ENCODE measurements around the gene HIVEP3. TPM values are rescaled to one million over a fixed set of nuclear protein-coding genes. Genes with fewer than 3 reads are reported as not detected.

Gene HIVEP3
- total and polyA plus RNA-seq, 2 donors (not counting 1 experiment from before 2014, with no cell fraction given) = 2.0 to 5.1 TPM

GRCh38 chr1:41768583-41768982, 150.1 kb downstream of the HIVEP3 start:
- Mint-ChIP-seq H3K27me3 (no peaks in the 10 kb centered on the region), H3K4me3 (no peak overlapping the region), H3K4me1 (peaks cover 66% of the 10 kb centered on the region), H3K27ac (no peak overlapping the region), H3K9me3 (ENCODE audit: insufficient read depth) (no peaks in the 10 kb centered on the region)
- intact Hi-C loops (cut with micrococcal nuclease) = loop anchor here (10.0 kb wide), 1 partner anchor 126 kb away; no protein-coding TSS in a partner anchor
- Histone ChIP-seq H3K27me3 (replicated peaks in 1 of 4; ENCODE audit: control extremely low read depth in 1 of 4, control insufficient read depth in 3 of 4, insufficient read depth in 4 of 4, low read length in 3 of 4) (no peaks in the 10 kb centered on the region), H2AFZ (ENCODE audit: insufficient read depth, low read depth, low read length, poor library complexity, severe bottlenecking) (no peak overlapping the region), H3K9me3 (ENCODE audit: control extremely low read depth in 1 of 3, control insufficient read depth in 2 of 3, insufficient read depth in 1 of 3, low read length in 2 of 3) (no peaks in the 10 kb centered on the region), H3K27ac (ENCODE audit: low read length in 2 of 2) (no peak overlapping the region), H3K79me2 (ENCODE audit: control insufficient read depth, insufficient read depth, low read length) (no peaks in the 10 kb centered on the region), H3K9ac (ENCODE audit: low read length) (no peak overlapping the region), H3K4me1 (ENCODE audit: control insufficient read depth in 2 of 2, insufficient read depth in 2 of 2, low read length in 2 of 2) (peaks cover 51 to 57% of the 10 kb centered on the region in 2 donors), H3K36me3 (replicated peaks in 1 of 2; ENCODE audit: control extremely low read depth in 1 of 2, control insufficient read depth in 1 of 2, extremely low read depth in 1 of 2, insufficient read depth in 2 of 2, low read length in 1 of 2) (no peaks in the 10 kb centered on the region), H3K4me2 (replicated peaks; ENCODE audit: low read depth, low read length, poor library complexity, severe bottlenecking) (peak overlapping the region; percentile 40), H4K20me1 (ENCODE audit: control insufficient read depth, insufficient read depth, low read length, poor library complexity, severe bottlenecking) (no peaks in the 10 kb centered on the region), H3K4me3 (ENCODE audit: control extremely low read depth in 1 of 5, extremely low read depth in 1 of 5, insufficient read depth in 1 of 5, low read depth in 2 of 5, low read length in 4 of 5) (no peak overlapping the region)
- 36% methylated on average over 3 of the region's 6 CpGs for WGBS (ENCODE audit: insufficient coverage)
- DNase-seq (peak; percentile 61), ATAC-seq (ENCODE audit: low read depth) (peak; percentile 28)
- ChIA-PET POLR2A (no interaction called here), CTCF (interaction anchor here (1.1 to 2.4 kb wide), 4 partner anchors 8 to 37 kb away, joined by 3 to 8 read pairs (median 4); no protein-coding TSS in a partner anchor)
- TF ChIP-seq CTCF (IDR thresholded peaks at IDR 0.05) = no peak
- TF ChIP-seq EZH2 (IDR thresholded peaks at IDR 0.05; ENCODE audit: borderline replicate concordance, insufficient read depth, low read depth, low read length, poor library complexity, severe bottlenecking) = no peak
